HepG2 (cell line): Measurements from ENCODE around the gene WDR31. TPM values are rescaled to one million over a fixed set of nuclear protein-coding genes. Genes with fewer than 3 reads are reported as not detected.

ENCODE experiments used
- ARNT ChIP-seq: fragments of 450-650 bp; IDR thresholded peaks from 2 replicates; pipeline ENCODE4 v1.6.1; 2017
- ARNTL ChIP-seq: sonication (generic); formaldehyde crosslinking; IDR thresholded peaks from 2 replicates; pipeline ENCODE4 v1.4.0; 2020; ENCODE audit warnings: mild to moderate bottlenecking, missing genetic modification reagents
- GMEB1 ChIP-seq: sonication (generic); formaldehyde crosslinking; IDR thresholded peaks from 2 replicates; pipeline ENCODE4 v1.5.1; 2020; ENCODE audit warnings: missing genetic modification reagents, mild to moderate bottlenecking, borderline replicate concordance
- IKZF1 ChIP-seq: fragments of 450-650 bp; IDR thresholded peaks from 2 replicates; pipeline ENCODE4 v1.7.1; 2016
- JUNB ChIP-seq: sonication (generic); formaldehyde crosslinking; IDR thresholded peaks from 2 replicates; pipeline ENCODE4 v1.8.0; 2022; ENCODE audit warnings: missing genetic modification reagents, mild to moderate bottlenecking, borderline replicate concordance
- JUND ChIP-seq: sonication (generic); formaldehyde crosslinking; IDR thresholded peaks from 2 replicates; pipeline ENCODE4 v1.8.0; 2022; ENCODE audit warnings: mild to moderate bottlenecking, missing genetic modification reagents
- LCORL ChIP-seq, 2 experiments: fragments of 450-650 bp in 1 of 2; sonication (generic) in 1 of 2; formaldehyde crosslinking in 1 of 2; IDR thresholded peaks; 2 replicates each; pipeline versions ENCODE4 v1.5.0 to v1.6.1; 2017 to 2020; ENCODE audit warnings: antibody characterized with exemption in 1 of 2, missing genetic modification reagents in 1 of 2
- NR2F1 ChIP-seq, 2 experiments: fragments of 450-650 bp in 1 of 2; formaldehyde crosslinking in 1 of 2; IDR thresholded peaks; 2 replicates each; pipeline versions ENCODE4 v1.5.0 to v1.6.1; 2016 to 2020; ENCODE audit warnings: mild to moderate bottlenecking in 1 of 2, missing compliant biosample characterization in 1 of 2, missing genetic modification reagents in 1 of 2, moderate library complexity in 1 of 2
- POGZ ChIP-seq: sonication (generic); formaldehyde crosslinking; IDR thresholded peaks from 2 replicates; pipeline ENCODE4 v1.4.0; 2020; ENCODE audit warnings: mild to moderate bottlenecking, missing genetic modification reagents
- RBM39 ChIP-seq: fragments of 200-400 bp; formaldehyde crosslinking; IDR thresholded peaks from one replicate; pipeline ENCODE4 v1.6.1; 2018; ENCODE audit warnings: antibody characterized with exemption, mild to moderate bottlenecking, low read depth, low read length; ENCODE audit not compliant: poor library complexity, severe bottlenecking
- SMAD9 ChIP-seq: sonication (generic); formaldehyde crosslinking; IDR thresholded peaks from 2 replicates; pipeline ENCODE4 v1.5.1; 2020; ENCODE audit warnings: mild to moderate bottlenecking, missing genetic modification reagents
- SNRNP70 ChIP-seq: fragments of 200-400 bp; formaldehyde crosslinking; IDR thresholded peaks from 2 replicates; pipeline ENCODE4 v1.6.1; 2017; ENCODE audit warnings: mild to moderate bottlenecking, low read depth, low read length, moderate library complexity
- TMF1 ChIP-seq: sonication (generic); formaldehyde crosslinking; IDR thresholded peaks from 2 replicates; pipeline ENCODE4 v1.8.1; 2022; ENCODE audit warnings: low read depth, missing genetic modification reagents
- TRAFD1 ChIP-seq: sonication (generic); formaldehyde crosslinking; IDR thresholded peaks from 2 replicates; pipeline ENCODE4 v1.5.1; 2020; ENCODE audit warnings: missing genetic modification reagents, mild to moderate bottlenecking, borderline replicate concordance
- ZFP36 ChIP-seq: fragments of 150-350 bp; IDR thresholded peaks from 2 replicates; pipeline ENCODE4 v1.6.1; 2018; ENCODE audit warnings: borderline replicate concordance, low read length, low read depth; ENCODE audit not compliant: partially characterized antibody
- ZFP82 ChIP-seq: sonication (generic); formaldehyde crosslinking; IDR thresholded peaks from 2 replicates; pipeline ENCODE4 v1.5.1; 2020; ENCODE audit warnings: mild to moderate bottlenecking, missing genetic modification reagents, borderline replicate concordance
- ZMAT3 ChIP-seq: sonication (generic); formaldehyde crosslinking; conservative IDR thresholded peaks from 2 replicates; pipeline ENCODE4 v1.7.0; 2021; ENCODE audit warnings: missing genetic modification reagents
- ZNF354B ChIP-seq: sonication (generic); formaldehyde crosslinking; IDR thresholded peaks from 2 replicates; pipeline ENCODE4 v1.8.0; 2022; ENCODE audit warnings: mild to moderate bottlenecking, missing genetic modification reagents
- ZNF414 ChIP-seq: sonication (generic); formaldehyde crosslinking; IDR thresholded peaks from 2 replicates; pipeline ENCODE4 v1.5.0; 2020; ENCODE audit warnings: missing genetic modification reagents
- ZNF619 ChIP-seq: sonication (generic); formaldehyde crosslinking; IDR thresholded peaks from 2 replicates; pipeline ENCODE4 v1.4.0; 2020; ENCODE audit warnings: mild to moderate bottlenecking, missing genetic modification reagents
- ZNF691 ChIP-seq: sonication (generic); formaldehyde crosslinking; IDR thresholded peaks from 2 replicates; pipeline ENCODE4 v1.4.0; 2020; ENCODE audit warnings: missing genetic modification reagents, low read depth, mild to moderate bottlenecking, borderline replicate concordance
- ZNF749 ChIP-seq: sonication (generic); formaldehyde crosslinking; IDR thresholded peaks from 2 replicates; pipeline ENCODE4 v1.8.0; 2022; ENCODE audit warnings: mild to moderate bottlenecking, missing genetic modification reagents, moderate library complexity, borderline replicate concordance
- ZNF83 ChIP-seq: sonication (generic); formaldehyde crosslinking; IDR thresholded peaks from 2 replicates; pipeline ENCODE4 v1.4.0; 2020; ENCODE audit warnings: missing genetic modification reagents, mild to moderate bottlenecking, borderline replicate concordance
- polyA plus RNA-seq, 8 experiments: library from polyadenylated mRNA; depleted of rRNA in 3 of 8; stranded (reverse) in 7 of 8; unstranded in 1 of 8; fragments of >200 nt; fragmentation: Illumina TruSeq in 4 of 8; extraction: Trizol in 4 of 8; gene quantifications; 2 replicates each; pipeline versions ENCODE4 v1.2.1 to v1.2.3, GENCODE V29; 2011 to 2016; ENCODE audit warnings: low read depth in 4 of 8, missing spikeins in 1 of 8, mixed read lengths in 1 of 8; ENCODE audit not compliant: insufficient read depth in 1 of 8
- total RNA-seq, 5 experiments: library from RNA; depleted of rRNA; stranded (reverse); fragments of >200 nt; fragmentation: Illumina TruSeq; extraction: Trizol; gene quantifications; 2 replicates each; pipeline ENCODE4 v1.2.3, GENCODE V29; 2016; ENCODE audit warnings: low read depth in 1 of 5

The WDR31 gene
- total and polyA plus RNA-seq, 2 of the 13 experiments (the other 11 are each of a cell fraction or from before 2014, with no cell fraction given): 0.33 to 1.7 TPM

GRCh38 chr9:113275157-113276131, 64.6 kb downstream of the WDR31 start, which contains the start of the genes CDC26 and PRPF4 (continued):
- no peak; a peak in 1 of 4 replicates for TF ChIP-seq NR2F1 (CRISPR knock-in tag; IDR thresholded peaks at IDR 0.05)
- TF ChIP-seq ZNF619 (CRISPR knock-in tag): 0 out of 2 replicates have a peak, but pooled peaks have one; percentile 75
- no peak for TF ChIP-seq ZNF749
- TF ChIP-seq IKZF1: no peak
- no peak for TF ChIP-seq ZNF414
- TF ChIP-seq LCORL (IDR thresholded peaks at IDR 0.05): no peak
- TF ChIP-seq LCORL (CRISPR knock-in tag; IDR thresholded peaks at IDR 0.05): no peak; the same call in 1 of the 2 replicates
- TF ChIP-seq JUND (CRISPR knock-in tag): no peak
- TF ChIP-seq SMAD9: 0 out of 2 replicates have a peak, but pooled peaks have one; percentile 37
- TF ChIP-seq TRAFD1: no peak
- TF ChIP-seq POGZ: peak; percentile 78
- 0 out of 2 replicates have a peak, but pooled peaks have one; percentile 17 for TF ChIP-seq ARNTL (CRISPR knock-in tag)
- TF ChIP-seq GMEB1: peak; percentile 93
- TF ChIP-seq TMF1: no peak; the same call in 1 of the 2 replicates
- TF ChIP-seq RBM39: peak; percentile 60
- TF ChIP-seq ZFP36: no peak
- TF ChIP-seq ARNT: no peak
- no peak for TF ChIP-seq ZNF83 (CRISPR knock-in tag)
- 0 out of 2 replicates have a peak, but pooled peaks have one; percentile 27 for TF ChIP-seq ZNF354B (CRISPR knock-in tag)
- peak; percentile 74; the same call in 1 of the 2 replicates for TF ChIP-seq ZFP82 (CRISPR knock-in tag)
- no peak for TF ChIP-seq ZMAT3 (CRISPR knock-in tag)
- TF ChIP-seq SNRNP70: no peak
- no peak for TF ChIP-seq JUNB (CRISPR knock-in tag)
- TF ChIP-seq ZNF691: no peak; the same call in 1 of the 2 replicates
